Sigmoid colon (tissue), 7 donors: ENCODE data around the gene FBXO34. TPM values are rescaled to one million over a fixed set of nuclear protein-coding genes. Genes with fewer than 3 reads are reported as not detected.

Experiments
- DNase-seq: peaks from one replicate; pipeline ENCODE4 v3.0.0-alpha.2; 2019
- H3K27ac ChIP-seq, 4 donors: fragments of 200-600 bp; sonication (generic); one replicate each; pipeline ENCODE4 v1.5.1; 2016 to 2019; ENCODE audit warnings: mild to moderate bottlenecking in 1 of 4
- H3K27me3 ChIP-seq, 3 donors: fragments of 200-600 bp; sonication (generic); one replicate each; pipeline ENCODE4 v1.5.1; 2019; ENCODE audit warnings: mild to moderate bottlenecking in 1 of 3
- H3K36me3 ChIP-seq, 4 donors: fragments of 200-600 bp; sonication (generic); one replicate each; pipeline ENCODE4 v1.5.1; 2016 to 2019
- H3K4me1 ChIP-seq, 4 donors: fragments of 200-600 bp; sonication (generic); one replicate each; pipeline ENCODE4 v1.5.1; 2017 to 2019
- H3K4me3 ChIP-seq, 4 donors: fragments of 200-600 bp; sonication (generic); one replicate each; pipeline ENCODE4 v1.5.1; 2017 to 2019; ENCODE audit warnings: mild to moderate bottlenecking in 2 of 4, moderate library complexity in 1 of 4
- H3K9me3 ChIP-seq, 4 donors: fragments of 200-600 bp in 3 of 4; sonication (generic) in 3 of 4; one replicate each; pipeline versions ENCODE4 v1.5.1 to v1.6.1; 2013 to 2019
- CTCF ChIP-seq, 4 experiments: fragments of 450-650 bp in 3 of 4; fragments of 200-600 bp in 1 of 4; IDR thresholded peaks; one replicate each; pipeline ENCODE4 v1.5.1; 2016 to 2019; ENCODE audit warnings: antibody characterized with exemption in 4 of 4, mild to moderate bottlenecking in 3 of 4, moderate library complexity in 2 of 4
- EP300 ChIP-seq, 4 donors: sonication (generic); formaldehyde crosslinking; IDR thresholded peaks; one replicate each; pipeline ENCODE4 v1.6.1; 2017; ENCODE audit warnings: antibody characterized with exemption in 4 of 4
- POLR2A ChIP-seq, 2 donors: fragments of 450-650 bp; IDR thresholded peaks; one replicate each; pipeline ENCODE4 v1.6.1; 2016; ENCODE audit warnings: antibody characterized with exemption in 2 of 2, mild to moderate bottlenecking in 2 of 2, moderate library complexity in 2 of 2
- POLR2AphosphoS5 ChIP-seq, 4 donors: sonication (generic); formaldehyde crosslinking; IDR thresholded peaks; one replicate each; pipeline ENCODE4 v1.6.1; 2017; ENCODE audit warnings: antibody characterized with exemption in 4 of 4
- WGBS, 2 donors: extraction: QIAGEN DNeasy Blood & Tissue Kit; methylation state at CpG; one replicate each; pipeline ENCODE4 v1.1.7; 2013; 5-methylcytosine and 5-hydroxymethylcytosine counted together
- intact Hi-C: fragments of 100-400 bp; cut with DNase I; formaldehyde crosslinking; loops from one replicate; pipeline ENCODE4 v1.15.1; 2023
- polyA plus RNA-seq, 3 donors: library from polyadenylated mRNA; stranded (reverse); fragments of 200-250 nt; gene quantifications; one replicate each; pipeline ENCODE4 v1.2.3, GENCODE V29; 2013
- total RNA-seq, 4 donors: library from RNA; depleted of rRNA; stranded (reverse); fragments of >200 nt; gene quantifications; one replicate each; pipeline ENCODE4 v1.1.0, GENCODE V29; 2016
- donor health status: healthy with polysubstance abuse.
- donor health status: Bipolar disorder and iron deficiency.
- donor health status: healthy.

Gene FBXO34
- total and polyA plus RNA-seq, 7 donors, result 15.3 to 36.0 (median 18.6) TPM

DNA sequence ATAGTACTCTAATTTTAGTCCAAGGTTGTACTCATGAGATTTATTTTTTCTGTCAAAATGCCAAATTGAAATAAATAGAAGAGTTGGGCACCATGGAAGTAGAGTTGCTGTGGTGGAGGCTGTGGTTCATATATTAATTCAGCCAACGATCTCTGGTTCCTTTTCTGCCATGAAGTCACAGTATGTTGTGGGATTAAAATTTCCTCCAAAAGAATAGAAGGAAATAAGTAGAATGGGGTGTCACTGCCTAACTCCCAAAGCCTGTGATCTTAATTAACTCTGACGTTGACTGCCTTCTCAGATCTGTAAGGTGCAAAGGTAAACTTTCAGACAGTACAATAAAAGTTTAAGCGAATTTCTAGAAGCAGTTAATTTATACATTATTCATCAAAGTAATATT lies 37.6 kb upstream of the FBXO34 start:
- Histone ChIP-seq H3K27ac (no peak overlapping the region), H3K27me3 (no peaks in the 10 kb centered on the region), H3K4me3 (no peak overlapping the region), H3K9me3 (no peaks in the 10 kb centered on the region), H3K4me1 (no peaks in the 10 kb centered on the region), H3K36me3 (no peaks in the 10 kb centered on the region)
- 27 to 43% methylated on average over 3 of the region's 3 CpGs for WGBS, 2 donors
- DNase-seq, result no peak
- TF ChIP-seq CTCF (IDR thresholded peaks at IDR 0.05), result no peak
- no peak for TF ChIP-seq POLR2A (IDR thresholded peaks at IDR 0.05)
- no peak for TF ChIP-seq EP300 (IDR thresholded peaks at IDR 0.05)
- TF ChIP-seq POLR2AphosphoS5 (IDR thresholded peaks at IDR 0.05), result no peak
- intact Hi-C loops, result no loop called here

DNA sequence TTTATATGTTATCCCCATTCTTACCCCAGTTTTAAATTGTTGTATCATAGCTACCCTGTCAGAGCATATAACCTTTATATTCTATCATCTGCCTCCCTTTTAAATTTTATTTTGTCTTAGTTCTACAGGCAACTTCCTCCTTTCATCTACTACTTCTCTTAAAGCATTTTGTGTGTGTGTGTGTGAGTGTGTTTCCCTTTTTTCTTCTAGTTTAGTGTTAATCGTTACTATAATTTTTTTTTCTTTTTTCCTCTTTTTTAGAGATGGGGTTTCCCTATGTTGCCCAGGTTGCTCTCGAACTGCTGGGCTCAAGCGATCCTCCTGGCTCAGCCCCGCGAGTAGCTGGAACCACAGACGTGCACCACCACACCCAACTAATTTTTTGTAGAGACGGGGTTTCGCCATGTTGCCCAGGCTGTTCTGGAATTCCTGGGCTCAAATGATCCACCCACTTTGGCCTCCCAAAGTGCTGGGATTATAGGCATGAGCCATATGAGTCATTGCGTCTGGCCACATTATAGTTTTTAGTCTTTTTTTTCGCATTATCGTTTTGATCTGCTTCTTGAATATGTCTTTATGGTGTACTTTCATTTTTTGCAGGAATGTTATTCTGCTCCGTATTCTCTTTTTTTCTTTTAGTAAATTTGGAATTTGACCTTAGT lies 33.1 kb upstream of the FBXO34 start:
- Histone ChIP-seq H3K27ac (no peak overlapping the region), H3K9me3 (no peaks in the 10 kb centered on the region), H3K36me3 (no peaks in the 10 kb centered on the region), H3K4me3 (no peak overlapping the region), H3K27me3 (peaks cover 0 to 15% (median 0%) of the 10 kb centered on the region in 3 donors), H3K4me1 (no peaks in the 10 kb centered on the region)
- 67 to 82% methylated on average over 12 of the region's 12 CpGs for WGBS, 2 donors
- TF ChIP-seq CTCF (IDR thresholded peaks at IDR 0.05) (no peak), POLR2AphosphoS5 (IDR thresholded peaks at IDR 0.05) (no peak), EP300 (IDR thresholded peaks at IDR 0.05) (no peak), POLR2A (IDR thresholded peaks at IDR 0.05) (no peak)
- DNase-seq, result no peak
- intact Hi-C loops, result no loop called here

- Histone ChIP-seq H3K36me3 (no peaks in the 10 kb centered on the region), H3K27me3 (peaks cover 0 to 15% (median 0%) of the 10 kb centered on the region in 3 donors), H3K27ac (no peak overlapping the region), H3K4me3 (no peak overlapping the region), H3K9me3 (no peaks in the 10 kb centered on the region), H3K4me1 (no peaks in the 10 kb centered on the region)
- DNase-seq, result no peak
- TF ChIP-seq POLR2A (IDR thresholded peaks at IDR 0.05) (no peak), EP300 (IDR thresholded peaks at IDR 0.05) (no peak), CTCF (IDR thresholded peaks at IDR 0.05) (no peak), POLR2AphosphoS5 (IDR thresholded peaks at IDR 0.05) (no peak)
- intact Hi-C loops, result no loop called here
- WGBS, 2 donors, result 47 to 91% methylated on average over 1 of the region's 1 CpG
Measured at GRCh38 chr14:55239320-55239719, 31.9 kb upstream of the FBXO34 start.

- intact Hi-C loops, result no loop called here
- Histone ChIP-seq H3K4me3 (no peak overlapping the region), H3K4me1 (no peaks in the 10 kb centered on the region), H3K27me3 (peaks cover 0 to 15% (median 0%) of the 10 kb centered on the region in 3 donors), H3K36me3 (no peaks in the 10 kb centered on the region), H3K9me3 (no peaks in the 10 kb centered on the region), H3K27ac (no peak overlapping the region)
- 44 to 49% methylated on average over 33 of the region's 33 CpGs for WGBS, 2 donors
- no peak for DNase-seq
- TF ChIP-seq CTCF (IDR thresholded peaks at IDR 0.05) (no peak), POLR2A (IDR thresholded peaks at IDR 0.05) (no peak), EP300 (IDR thresholded peaks at IDR 0.05) (no peak), POLR2AphosphoS5 (IDR thresholded peaks at IDR 0.05) (no peak)
Measured at GRCh38 chr14:55240526-55241178, 30.6 kb upstream of the FBXO34 start.
